ENCODE data around the gene LMNA. TPM values are rescaled to one million over a fixed set of nuclear protein-coding genes. Genes with fewer than 3 reads are reported as not detected.
A peak's percentile ranks its signal among the peaks of the same experiment; 100 is the strongest.

Gene LMNA
- total and polyA plus RNA-seq, 8 donors: 53.1 to 630 (median 244) TPM

- WGBS, 5 donors: 11 to 50% (median 20%) methylated on average over 8 to 22 of the region's 22 CpGs
Measured at GRCh38 chr1:156160743-156161171, 46.2 kb downstream of the LMNA start.

DNA sequence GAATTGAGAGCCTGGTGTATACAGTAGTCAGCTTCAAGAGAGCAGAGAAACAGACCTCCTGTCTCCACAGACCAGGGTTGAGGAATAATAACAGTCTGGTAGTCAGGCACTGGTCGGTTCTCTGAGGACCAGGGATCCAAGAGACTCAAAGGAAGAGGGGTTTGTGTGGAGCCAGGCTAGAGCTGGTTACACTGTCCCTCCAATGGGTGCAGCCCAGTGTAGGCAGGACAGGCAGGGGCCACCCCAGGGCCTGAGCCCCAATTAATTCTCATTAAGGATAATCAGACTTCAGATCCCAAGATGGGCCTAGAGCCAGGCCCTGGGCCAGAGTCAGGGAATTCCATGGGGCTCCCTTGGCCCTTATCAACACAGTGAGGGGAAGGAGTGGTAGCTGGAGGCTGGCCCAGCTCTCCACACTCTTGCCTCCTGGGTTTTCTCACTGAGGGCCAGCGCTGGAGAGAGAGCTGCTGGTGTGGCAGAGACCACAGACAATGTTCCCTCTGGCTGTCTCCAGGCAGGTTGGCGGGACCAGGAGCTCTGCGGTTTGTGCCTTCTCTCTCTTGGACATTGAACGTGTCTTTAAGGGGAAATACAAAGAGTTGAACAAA, 48.0 kb downstream of the LMNA start:
- intact Hi-C loops (cut with DNase I; ENCODE audit: low total_unique reads): no loop called here
- Histone ChIP-seq H3K9me3 (no peaks in the 10 kb centered on the region), H3K36me3 (peaks cover 0 to 9% (median 1%) of the 10 kb centered on the region in 4 donors), H3K4me1 (peaks cover 20 to 41% (median 29%) of the 10 kb centered on the region in 4 donors), H3K4me3 (no peak overlapping the region), H3K27ac (peak overlapping the region in 4 of 5 donors; percentile 64 to 87 (median 76)), H3K27me3 (no peaks in the 10 kb centered on the region)
- TF ChIP-seq EP300 (IDR thresholded peaks at IDR 0.05) (no peak), POLR2AphosphoS5 (IDR thresholded peaks at IDR 0.05) (no peak), POLR2A (IDR thresholded peaks at IDR 0.05) (no peak)
- TF ChIP-seq, protein P1, sequence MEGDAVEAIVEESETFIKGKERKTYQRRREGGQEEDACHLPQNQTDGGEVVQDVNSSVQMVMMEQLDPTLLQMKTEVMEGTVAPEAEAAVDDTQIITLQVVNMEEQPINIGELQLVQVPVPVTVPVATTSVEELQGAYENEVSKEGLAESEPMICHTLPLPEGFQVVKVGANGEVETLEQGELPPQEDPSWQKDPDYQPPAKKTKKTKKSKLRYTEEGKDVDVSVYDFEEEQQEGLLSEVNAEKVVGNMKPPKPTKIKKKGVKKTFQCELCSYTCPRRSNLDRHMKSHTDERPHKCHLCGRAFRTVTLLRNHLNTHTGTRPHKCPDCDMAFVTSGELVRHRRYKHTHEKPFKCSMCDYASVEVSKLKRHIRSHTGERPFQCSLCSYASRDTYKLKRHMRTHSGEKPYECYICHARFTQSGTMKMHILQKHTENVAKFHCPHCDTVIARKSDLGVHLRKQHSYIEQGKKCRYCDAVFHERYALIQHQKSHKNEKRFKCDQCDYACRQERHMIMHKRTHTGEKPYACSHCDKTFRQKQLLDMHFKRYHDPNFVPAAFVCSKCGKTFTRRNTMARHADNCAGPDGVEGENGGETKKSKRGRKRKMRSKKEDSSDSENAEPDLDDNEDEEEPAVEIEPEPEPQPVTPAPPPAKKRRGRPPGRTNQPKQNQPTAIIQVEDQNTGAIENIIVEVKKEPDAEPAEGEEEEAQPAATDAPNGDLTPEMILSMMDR (IDR thresholded peaks at IDR 0.05): no peak
- 33 to 63% (median 50%) methylated on average over 3 to 5 of the region's 5 CpGs for WGBS, 5 donors
- DNase-seq: peak; percentile 41 to 76

More at GRCh38 chr1:156160743-156161171, 46.2 kb downstream of the LMNA start:
- H3K27ac ChIP-seq: peak overlapping the region in 4 of 5 donors; percentile 64 to 87 (median 76)
- H3K4me1 ChIP-seq: peaks cover 20 to 43% (median 29%) of the 10 kb centered on the region in 4 donors
- peaks cover 0 to 9% (median 1%) of the 10 kb centered on the region in 4 donors for H3K36me3 ChIP-seq
- H3K9me3 ChIP-seq: no peaks in the 10 kb centered on the region
- intact Hi-C loops (cut with DNase I; ENCODE audit: low total_unique reads): no loop called here
- TF ChIP-seq, protein P1 (IDR thresholded peaks at IDR 0.05): no peak
- no peak for TF ChIP-seq POLR2A (IDR thresholded peaks at IDR 0.05)
- no peak for TF ChIP-seq POLR2AphosphoS5 (IDR thresholded peaks at IDR 0.05)
- TF ChIP-seq EP300 (IDR thresholded peaks at IDR 0.05): no peak
- peak overlapping the region; percentile 42 to 49 (median 46) for H3K4me3 ChIP-seq
- H3K27me3 ChIP-seq: no peaks in the 10 kb centered on the region
- DNase-seq: peak; percentile 56 to 95

GRCh38 chr1:156163712-156164111, 49.2 kb downstream of the LMNA start:
- TF ChIP-seq POLR2AphosphoS5 (IDR thresholded peaks at IDR 0.05) (no peak), EP300 (IDR thresholded peaks at IDR 0.05) (no peak), POLR2A (IDR thresholded peaks at IDR 0.05) (no peak)
- TF ChIP-seq, protein P1 (IDR thresholded peaks at IDR 0.05): no peak
- no peak for DNase-seq
- WGBS, 5 donors: 88 to 94% (median 90%) methylated on average over 1 of the region's 1 CpG
- H3K4me1 ChIP-seq: peaks cover 20 to 41% (median 29%) of the 10 kb centered on the region in 4 donors
- H3K36me3 ChIP-seq: peaks cover 0 to under 1% (median 0%) of the 10 kb centered on the region in 4 donors
- H3K9me3 ChIP-seq: no peaks in the 10 kb centered on the region
- H3K4me3 ChIP-seq: no peak overlapping the region
- no peak overlapping the region for H3K27ac ChIP-seq
- no peaks in the 10 kb centered on the region for H3K27me3 ChIP-seq
- intact Hi-C loops (cut with DNase I; ENCODE audit: low total_unique reads): no loop called here

GRCh38 chr1:156164125-156164831, 49.8 kb downstream of the LMNA start:
- no peaks in the 10 kb centered on the region for H3K36me3 ChIP-seq
- TF ChIP-seq, protein P1 (IDR thresholded peaks at IDR 0.05): no peak
- no peak for TF ChIP-seq POLR2A (IDR thresholded peaks at IDR 0.05)
- TF ChIP-seq POLR2AphosphoS5 (IDR thresholded peaks at IDR 0.05): no peak
- no peak for TF ChIP-seq EP300 (IDR thresholded peaks at IDR 0.05)
- H3K4me1 ChIP-seq: peaks cover 20 to 41% (median 29%) of the 10 kb centered on the region in 4 donors
- no peaks in the 10 kb centered on the region for H3K27me3 ChIP-seq
- 75 to 80% (median 79%) methylated on average over 6 of the region's 6 CpGs for WGBS, 5 donors
- no peak overlapping the region for H3K27ac ChIP-seq
- no peak for DNase-seq
- H3K4me3 ChIP-seq: no peak overlapping the region
- no peaks in the 10 kb centered on the region for H3K9me3 ChIP-seq
- intact Hi-C loops (cut with DNase I; ENCODE audit: low total_unique reads): no loop called here

Data from stomach (tissue), 9 donors.